GM19468 (cell line): ENCODE measurements around the gene BMPR1A.
A peak's percentile ranks its signal among the peaks of the same experiment; 100 is the strongest.

Source experiments
- ATAC-seq: cut with Tn5 transposase; IDR thresholded peaks from one replicate; pipeline ENCODE4 v1.9.1; 2021; ENCODE audit warnings: mild to moderate bottlenecking, moderate library complexity, moderate number of reproducible peaks; ENCODE audit not compliant: unreplicated experiment; ENCODE audit errors: extremely low read depth

Gene BMPR1A

DNA sequence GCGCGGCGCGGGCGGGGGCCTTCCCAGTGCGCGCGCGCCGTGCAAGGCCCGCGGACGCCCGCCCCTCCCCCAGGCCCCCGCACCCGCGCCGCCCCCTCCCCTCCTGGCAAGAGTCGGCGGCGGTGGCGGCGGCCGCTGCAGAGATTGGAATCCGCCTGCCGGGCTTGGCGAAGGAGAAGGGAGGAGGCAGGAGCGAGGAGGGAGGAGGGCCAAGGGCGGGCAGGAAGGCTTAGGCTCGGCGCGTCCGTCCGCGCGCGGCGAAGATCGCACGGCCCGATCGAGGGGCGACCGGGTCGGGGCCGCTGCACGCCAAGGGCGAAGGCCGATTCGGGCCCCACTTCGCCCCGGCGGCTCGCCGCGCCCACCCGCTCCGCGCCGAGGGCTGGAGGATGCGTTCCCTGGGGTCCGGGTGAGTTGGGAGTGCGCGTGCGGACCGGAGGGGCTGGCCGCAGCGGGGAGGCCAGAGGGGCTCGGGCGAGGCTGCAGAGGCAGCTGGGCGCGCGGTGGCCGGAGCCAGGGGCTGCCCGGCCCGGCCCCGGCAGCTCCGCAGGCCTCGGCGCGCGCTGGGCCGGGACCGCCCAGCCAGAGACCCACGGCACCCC, at the start of gene BMPR1A:
TSS of gene BMPR1A (plus strand) at position 109 of the 602 bp plus-strand sequence. CDS start 119,400 bp downstream, outside the sequence.
- peak; percentile 9 for ATAC-seq

DNA sequence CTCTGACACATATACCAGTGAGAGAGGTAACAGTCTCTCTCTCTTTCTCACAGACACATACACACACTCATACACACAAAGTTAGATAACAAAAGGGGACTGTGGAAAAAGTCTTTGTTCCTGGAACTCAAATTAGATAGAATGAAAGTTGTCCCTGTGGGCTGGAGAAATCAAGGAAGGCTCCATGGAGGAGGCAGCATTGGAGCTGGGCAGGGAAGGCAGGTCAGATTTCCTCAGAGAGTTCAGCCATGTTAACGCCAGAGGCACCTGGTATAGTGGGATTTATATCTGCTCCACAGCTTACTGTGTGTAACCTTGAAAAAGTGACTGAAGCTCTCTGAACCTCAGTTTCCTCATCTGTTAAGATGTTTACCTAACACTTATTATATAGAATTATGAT, 49.4 kb upstream of the BMPR1A start:
- no peak for ATAC-seq

DNA sequence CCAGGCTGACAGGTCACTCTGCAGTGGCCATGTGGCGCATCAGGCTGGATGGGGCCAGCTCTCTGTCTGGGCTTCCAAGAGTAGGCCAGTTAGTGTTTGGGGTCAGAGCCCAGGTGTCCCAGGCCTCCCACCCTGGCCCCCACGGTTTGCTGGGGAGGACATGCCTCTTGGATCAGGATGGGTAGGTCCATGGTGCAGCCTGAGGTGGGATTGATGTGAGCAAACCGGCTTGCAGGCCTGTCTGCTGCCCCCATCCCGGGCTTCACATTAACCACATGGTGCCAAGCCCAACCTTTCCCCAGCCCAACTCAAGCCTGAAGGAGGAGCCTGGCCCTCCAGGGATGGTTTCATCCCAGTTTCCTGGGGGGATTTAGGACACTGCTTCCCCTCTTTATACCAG, 48.9 kb upstream of the BMPR1A start:
- ATAC-seq = no peak

DNA sequence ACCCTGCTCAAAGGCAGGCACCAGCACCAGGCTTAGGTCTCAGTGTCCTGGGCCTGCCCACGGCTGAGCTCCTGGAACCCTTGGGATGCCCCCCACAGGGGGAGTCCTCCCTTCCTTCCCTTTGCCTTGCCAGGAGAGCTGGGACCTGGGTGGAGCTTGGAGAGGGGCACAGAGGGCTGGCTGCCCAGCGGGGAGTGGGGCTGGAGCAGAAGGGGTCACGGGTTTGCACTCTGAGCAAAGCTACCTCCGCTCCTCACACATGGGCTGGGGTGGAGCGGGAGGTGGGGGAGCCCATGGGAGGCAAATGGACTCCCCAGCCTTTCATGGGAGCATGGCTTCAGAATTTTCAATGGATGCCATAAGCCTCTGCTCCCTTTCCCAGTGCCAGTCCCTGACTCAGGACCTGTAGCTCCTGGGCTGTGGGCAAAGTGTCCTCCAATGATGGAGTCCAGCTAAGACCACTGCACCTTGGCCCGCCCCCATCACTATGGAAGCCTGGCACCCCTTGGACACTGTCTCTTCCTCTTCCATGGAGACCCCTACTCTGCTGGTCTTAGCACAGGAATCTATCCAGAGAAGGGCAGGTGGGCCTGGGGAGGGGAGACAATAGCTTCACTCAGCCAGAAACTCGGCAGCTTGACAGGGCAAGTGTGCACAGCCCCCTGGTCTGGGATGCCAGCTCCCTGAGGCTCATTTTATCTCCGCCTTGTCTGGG, 48.2 kb upstream of the BMPR1A start:
- ATAC-seq = no peak

DNA sequence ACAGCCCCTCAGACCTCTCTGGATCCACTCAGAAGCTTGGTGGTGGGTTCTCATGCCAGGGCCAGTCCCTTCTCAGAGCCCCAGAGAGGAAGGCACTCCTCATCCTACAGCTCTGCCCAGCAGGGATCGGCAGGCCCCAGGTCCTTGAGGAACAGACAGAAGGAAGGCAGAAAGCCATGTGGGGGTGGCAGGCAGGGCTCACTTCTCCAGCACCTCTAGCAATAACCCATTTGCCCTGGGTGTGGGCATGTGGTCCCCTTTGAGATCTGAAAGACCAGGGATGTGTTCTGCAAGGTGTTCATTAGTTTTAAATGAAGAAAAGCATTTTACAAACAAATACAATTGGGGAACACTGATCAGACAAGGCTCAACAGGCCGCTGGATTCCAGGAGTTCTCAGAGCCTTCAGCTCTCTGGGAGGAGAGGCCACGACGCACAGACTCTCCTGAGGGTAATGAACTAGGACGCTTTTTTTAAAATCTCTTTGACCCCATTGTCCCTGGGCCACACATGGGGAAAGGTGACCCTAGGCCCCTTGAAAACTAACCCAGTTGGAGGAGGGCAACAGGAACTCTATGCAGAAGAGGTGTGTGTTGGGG, 47.5 kb upstream of the BMPR1A start:
- ATAC-seq = no peak

DNA sequence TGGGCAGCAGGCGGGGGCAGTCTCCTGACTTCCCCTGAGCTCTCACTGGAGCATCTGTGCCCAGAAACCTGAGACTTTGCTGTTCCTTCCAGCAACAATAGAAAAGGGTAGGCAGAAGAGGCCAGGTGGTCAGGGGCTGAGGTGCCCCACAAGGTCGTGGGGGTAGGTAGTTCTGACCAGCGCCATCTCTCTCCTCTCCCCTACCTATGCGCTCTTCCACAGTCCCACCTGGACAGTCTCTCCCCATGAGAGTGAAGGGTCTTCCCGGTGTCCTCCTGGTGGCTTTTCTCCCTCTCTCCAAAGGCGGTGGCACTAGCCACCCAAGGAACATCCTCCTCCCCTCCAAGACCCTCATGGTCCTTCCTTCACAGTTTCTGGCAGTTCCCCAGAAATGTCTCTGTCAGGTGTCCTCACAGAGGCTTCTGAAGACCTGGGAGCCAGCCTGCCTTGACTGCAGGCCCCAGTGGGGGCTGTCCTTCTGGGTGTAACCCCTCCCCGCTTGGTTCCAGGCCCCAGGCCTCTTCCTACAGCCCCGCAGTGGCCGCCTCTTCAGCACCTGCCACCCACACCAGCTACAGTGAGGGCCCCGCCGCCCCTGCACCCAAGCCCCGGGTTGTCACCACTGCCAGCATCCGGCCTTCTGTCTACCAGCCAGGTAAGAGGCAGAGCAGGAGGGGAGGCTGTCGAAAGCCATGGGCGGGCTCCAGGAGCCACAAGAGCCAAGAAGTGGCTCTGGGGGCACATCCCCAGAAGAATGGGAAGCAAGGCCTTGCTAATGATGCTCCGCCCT, 46.8 kb upstream of the BMPR1A start:
- no peak for ATAC-seq

DNA sequence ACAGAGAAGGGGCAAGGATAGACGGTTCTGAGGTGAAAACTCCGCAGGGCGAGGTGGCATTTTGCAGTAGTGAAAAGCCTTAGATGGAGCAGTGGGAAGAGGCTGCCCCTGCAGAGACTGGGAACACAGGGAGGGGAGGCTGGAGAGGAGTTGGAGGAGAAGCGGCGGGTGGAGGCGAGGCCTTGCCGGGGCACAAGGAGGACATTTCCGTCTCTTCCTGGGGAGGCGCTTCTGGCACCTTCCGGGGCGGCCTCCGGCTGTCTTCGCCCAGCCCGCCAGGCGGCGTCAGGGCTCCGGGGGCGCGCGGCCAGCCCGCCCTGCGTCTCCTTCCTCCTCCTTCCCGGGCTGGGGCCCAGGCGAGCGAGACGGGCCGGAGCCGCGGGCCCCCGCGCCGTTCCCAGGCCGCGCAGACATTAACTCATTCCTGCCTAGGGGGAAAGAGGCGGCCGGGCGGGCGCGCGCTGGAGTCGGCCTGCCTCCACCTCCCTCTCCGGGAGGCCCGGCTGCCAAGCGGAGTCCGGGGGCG, 45.4 kb upstream of the BMPR1A start:
- peak; percentile 87 for ATAC-seq

DNA sequence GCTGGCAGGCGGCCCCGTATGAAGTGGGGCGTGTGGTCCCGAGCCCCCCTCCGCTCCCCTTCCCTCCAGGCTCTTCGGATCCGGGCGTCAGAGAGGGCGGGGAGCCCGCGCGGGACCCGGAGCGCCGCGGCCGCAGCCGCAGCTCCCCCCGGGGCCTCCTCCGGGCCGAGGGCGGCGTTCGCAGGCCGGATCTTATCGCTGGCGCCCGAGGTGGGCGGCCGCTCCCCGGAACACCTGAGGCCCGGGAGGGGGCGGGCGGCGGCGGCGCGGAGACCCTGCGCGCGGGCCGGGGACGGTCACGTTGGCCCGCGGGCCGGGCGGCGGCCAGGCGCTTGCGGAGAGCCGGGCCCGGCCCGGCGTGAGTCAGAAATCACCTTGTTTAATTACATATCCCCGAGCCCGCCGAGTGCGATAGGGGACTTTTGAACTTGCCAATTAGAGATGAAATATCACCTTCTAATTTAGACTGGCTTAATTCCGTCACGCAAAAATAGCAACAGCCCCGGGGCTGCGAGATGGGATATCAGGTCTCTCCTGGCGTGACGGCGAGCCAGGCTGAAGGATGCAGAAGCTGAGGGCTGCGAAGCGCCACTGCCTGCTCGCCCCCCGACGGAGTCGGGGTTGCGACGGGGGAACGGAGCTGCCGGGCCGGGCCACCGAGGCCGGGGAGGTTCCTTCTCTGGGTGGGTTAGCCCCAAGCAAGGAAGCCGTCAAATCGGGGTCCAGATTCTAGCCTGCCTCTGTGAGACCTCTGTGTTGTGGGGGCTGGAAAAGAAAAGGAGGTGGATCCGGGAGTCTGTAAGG, 44.7 kb upstream of the BMPR1A start:
- peak; percentile 25 for ATAC-seq

DNA sequence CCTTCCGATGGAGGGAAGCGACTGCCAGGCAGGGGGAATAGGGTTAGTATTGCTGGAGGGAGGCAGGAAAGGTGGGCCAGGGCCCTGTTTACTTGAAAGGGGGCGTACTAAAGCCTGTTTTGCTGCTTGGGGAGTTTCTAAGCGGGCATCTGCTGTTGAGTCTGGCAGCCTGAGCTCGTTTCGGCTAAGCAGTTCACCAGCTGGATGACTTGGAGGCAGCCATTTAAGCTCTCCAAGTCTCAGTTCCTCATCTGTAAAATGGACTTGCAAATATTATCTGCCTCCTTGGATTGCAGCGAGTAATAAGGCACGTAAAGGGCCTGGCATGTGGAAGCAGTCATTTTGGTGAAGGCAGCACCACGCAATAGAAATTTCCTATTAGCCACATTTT, 44.1 kb upstream of the BMPR1A start:
- ATAC-seq = peak; percentile 22

DNA sequence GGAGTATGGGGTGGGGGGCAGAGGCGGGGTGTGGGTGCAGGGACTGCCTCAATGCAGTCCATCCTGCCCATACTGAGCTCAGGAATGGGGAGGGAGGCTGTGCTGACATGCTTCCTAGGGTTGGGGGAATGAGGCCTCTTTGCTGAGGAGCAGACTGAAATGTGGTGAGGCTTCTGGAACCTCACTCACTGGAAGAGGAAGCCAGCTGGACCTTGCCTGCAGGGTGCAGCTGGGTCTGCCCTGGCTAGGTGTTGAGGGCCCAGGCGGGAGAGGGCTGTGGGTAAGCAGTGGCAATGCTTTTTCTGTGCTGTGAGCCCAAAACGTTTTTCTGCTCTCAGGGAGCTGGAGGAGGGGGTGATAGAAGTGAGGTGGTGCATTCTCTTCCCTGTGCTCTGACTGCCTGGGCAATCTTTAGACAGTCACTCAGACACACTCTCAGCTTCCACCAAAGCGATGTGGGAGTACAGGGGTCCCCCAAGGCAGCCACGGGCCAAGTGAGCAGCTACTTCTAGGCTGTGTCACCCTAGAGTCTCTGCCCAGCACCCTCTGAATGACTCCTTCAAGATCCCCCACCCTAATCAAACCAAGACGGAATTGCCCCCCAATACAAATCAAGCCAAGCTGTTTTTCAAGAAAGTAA, 41.1 kb upstream of the BMPR1A start:
- no peak for ATAC-seq

DNA sequence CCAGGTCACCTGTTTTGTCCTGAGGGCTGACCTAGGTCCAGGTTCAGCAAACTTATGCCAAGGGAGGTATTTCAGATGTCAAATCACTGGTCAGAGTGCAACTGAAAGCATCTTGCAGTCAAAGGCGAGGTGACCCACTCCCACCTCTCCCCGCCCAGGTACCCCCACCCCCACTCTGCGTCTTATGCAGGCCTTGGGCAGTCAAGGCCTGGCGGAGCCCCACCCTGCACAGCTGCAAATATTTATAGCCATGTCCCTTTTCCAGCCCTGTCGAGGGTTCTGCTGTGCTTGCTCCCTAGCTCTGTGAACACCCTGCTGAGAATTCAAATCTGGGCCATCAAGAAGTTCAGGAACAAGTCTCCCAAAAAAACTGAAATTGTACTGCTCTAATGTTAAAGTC, 40.6 kb upstream of the BMPR1A start:
- no peak for ATAC-seq

DNA sequence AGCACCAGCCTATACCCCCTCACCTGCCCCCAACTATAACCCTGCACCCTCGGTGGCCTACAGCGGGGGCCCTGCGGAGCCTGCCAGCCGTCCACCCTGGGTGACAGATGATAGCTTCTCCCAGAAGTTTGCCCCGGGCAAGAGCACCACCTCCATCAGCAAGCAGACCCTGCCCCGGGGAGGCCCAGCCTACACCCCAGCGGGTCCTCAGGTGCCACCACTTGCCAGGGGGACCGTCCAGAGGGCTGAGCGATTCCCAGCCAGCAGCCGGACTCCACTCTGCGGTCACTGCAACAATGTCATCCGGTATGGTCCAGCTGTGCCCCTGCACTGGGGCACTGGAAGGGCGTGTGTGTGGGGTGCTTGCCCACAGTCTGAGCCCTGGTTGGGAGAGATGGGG, 40.0 kb upstream of the BMPR1A start:
- no peak for ATAC-seq

DNA sequence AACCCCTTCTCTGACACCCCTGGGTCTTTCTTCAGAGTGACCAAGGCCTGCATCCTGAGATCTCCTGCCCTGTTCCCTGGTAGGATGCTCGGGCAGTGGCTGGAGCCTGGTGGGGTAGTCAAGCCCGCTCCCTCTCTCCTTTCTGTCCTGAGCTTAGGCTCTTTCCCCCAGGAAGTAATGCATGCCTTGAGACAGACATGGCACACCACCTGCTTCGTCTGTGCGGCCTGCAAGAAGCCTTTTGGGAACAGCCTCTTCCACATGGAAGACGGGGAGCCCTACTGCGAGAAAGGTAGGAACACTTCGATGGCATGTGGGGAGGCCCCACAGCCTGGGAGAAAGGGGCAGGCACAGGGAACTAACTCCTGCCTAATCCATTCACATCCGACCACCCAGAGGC, 37.9 kb upstream of the BMPR1A start:
- ATAC-seq = no peak

DNA sequence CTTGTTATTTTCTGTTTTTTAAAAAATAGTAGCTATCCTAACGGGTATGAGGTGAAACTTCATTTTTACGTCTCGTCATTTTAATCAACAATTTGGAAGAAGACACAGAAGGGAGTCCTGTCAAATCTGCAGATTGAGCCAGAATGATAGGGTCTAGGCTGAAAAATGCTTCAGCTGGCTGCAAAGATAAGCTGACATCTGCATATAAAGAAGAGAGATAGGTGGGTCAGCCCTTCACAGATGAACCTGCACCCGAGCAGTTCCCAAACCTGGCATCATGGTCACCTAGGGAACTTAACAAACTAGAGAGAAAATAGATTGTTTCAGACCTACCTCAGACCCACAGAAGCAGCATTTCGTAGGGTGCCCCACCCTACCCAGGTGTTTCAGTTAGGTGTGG, 35.2 kb upstream of the BMPR1A start:
- ATAC-seq = no peak

DNA sequence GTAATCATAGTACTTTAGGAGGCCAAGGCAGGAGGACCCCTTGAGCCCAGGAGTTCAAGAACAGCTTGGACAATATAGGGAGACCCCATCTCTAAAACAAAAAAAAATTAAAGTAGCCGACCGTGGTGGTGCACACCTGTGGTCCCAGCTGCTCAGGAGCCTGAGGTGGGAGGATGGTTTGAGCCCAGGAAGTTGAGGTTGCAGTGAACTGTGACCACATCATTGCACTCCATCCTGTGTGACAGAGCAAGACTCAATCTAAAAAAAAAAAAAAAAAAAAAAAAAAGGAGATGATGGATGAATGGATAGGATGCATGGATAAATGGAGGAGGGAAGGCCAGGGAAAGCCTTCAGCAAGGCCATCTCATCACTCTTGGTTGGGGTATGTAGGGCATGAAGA, 33.4 kb upstream of the BMPR1A start:
- no peak for ATAC-seq

DNA sequence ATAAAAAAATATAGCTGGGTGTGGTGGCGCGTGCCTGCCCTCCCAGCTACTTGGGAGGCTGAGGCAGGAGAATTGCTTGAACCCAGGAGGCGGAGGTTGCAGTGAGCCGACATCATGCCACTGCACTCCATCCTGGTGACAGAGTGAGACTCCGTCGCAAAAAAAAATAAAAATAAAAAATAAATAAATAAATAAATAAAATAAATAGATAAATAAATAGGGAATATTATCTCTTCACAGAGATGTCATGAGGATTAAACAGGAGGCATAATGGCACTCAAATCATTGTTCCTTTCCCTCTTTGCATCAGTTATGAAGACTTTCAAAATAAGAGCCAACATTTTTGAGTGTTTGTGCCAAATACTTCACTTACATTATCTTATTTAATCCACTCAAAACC, 32.0 kb upstream of the BMPR1A start:
- ATAC-seq = no peak

DNA sequence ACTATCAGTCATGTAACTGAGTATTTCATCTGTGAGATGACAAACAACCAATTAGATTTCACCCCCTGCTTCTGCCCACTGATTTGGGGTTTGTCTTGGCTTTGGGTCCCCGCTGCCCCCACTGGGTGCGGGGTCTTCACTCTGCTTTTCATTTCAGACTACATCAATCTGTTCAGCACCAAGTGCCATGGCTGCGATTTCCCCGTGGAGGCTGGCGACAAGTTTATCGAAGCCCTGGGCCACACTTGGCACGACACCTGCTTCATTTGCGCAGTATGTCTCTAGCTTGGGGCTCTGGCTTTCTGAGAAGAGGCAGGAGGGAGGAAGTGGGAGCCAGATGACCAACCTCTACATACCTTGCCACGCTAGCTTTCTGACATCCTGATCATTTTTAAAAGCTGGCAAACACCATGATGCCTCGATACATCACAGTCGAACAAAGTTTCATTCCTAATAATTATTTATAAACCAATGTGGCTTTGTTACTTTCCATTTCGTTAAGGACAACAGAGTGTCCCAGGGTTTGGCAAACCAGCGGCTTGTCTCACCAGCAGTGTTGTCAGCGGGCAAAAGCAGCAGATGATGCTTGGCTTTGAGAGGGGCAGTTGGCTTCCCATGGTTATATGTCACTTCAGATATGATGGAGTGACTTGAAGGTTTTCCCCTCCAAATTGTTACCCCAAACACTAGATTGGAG, 30.3 kb upstream of the BMPR1A start:
- no peak for ATAC-seq

DNA sequence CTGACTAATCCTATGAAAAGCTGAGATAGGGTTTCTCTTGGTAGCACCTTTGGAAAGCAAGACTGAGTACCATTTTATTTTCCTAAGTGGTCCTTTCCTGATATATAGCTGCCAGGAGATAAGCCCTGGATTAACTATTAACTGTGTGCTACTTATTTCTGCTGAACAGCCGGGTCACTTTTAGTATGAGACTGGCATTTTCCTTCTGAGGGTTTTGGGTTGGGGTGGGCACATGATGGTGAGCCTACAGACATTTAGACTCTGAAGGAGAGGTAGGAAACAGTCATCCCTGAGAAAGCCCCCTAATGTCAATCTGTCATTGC, 29.8 kb upstream of the BMPR1A start:
- ATAC-seq = no peak

DNA sequence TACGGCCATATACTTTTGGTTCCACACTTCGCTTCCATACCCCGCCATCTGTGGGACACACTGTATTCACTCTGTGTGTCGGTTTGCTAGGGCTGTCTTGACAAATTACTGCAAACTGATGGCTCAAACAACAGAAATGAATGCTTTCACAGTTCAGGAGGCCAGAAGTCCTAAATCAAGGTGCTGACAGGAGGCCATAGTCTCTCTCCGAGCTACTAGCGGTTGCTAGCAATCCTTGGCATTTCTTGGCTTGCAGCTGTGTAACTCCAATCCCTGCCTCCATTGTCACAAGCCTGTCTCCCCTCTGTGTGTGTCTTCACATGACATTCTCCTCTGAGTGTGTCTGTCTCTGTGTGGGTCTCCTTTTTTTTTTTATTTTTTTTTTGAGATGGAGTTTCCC, 28.9 kb upstream of the BMPR1A start:
- ATAC-seq = no peak
